K562 treated with DMSO at 1 percent for 12 hours (cell line): ENCODE data around the gene CARTPT. TPM values are rescaled to one million over a fixed set of nuclear protein-coding genes. Genes with fewer than 3 reads are reported as not detected.

Experiments used
- total RNA-seq: library from RNA; unstranded; fragments of 300-600 nt; gene quantifications from 2 replicates; pipeline ENCODE4 v1.2.3, GENCODE V29; 2022; ENCODE audit not compliant: insufficient read depth

CARTPT gene
- not detected in 2 replicates for total RNA-seq

GRCh38 chr5:71719063-71719964 is at the start of gene CARTPT:
Gene CARTPT, plus strand, starts transcription at chr5:71719275. Its CDS starts 19 bp downstream, at chr5:71719294.

Other genes with a start within 250 kb of the CARTPT start
- gene MCCC2, start 131.9 kb upstream of the CARTPT start, total RNA-seq, result 7.7 and 21.5 TPM in 2 replicates